Muscle layer of colon (tissue), 2 donors: Measurements from ENCODE around the gene RAB20.
"Not testable (repeated sequence)": the region's sequence is repeated elsewhere in the genome, so short reads cannot be mapped to it uniquely, and the experiment has no call there.

Experiments
- H3K27ac ChIP-seq: one replicate; pipeline ENCODE4 v1.7.0; 2013; ENCODE audit warnings: low read depth, mild to moderate bottlenecking, low read length, moderate library complexity
- H3K27me3 ChIP-seq, 2 donors: one replicate each; pipeline ENCODE4 v1.7.0; 2013; ENCODE audit warnings: low read length in 2 of 2, mild to moderate bottlenecking in 2 of 2; ENCODE audit not compliant: insufficient read depth in 2 of 2, control insufficient read depth in 1 of 2
- H3K36me3 ChIP-seq: one replicate; pipeline ENCODE4 v1.7.0; 2013; ENCODE audit warnings: mild to moderate bottlenecking, low read length; ENCODE audit not compliant: insufficient read depth
- H3K4me1 ChIP-seq: one replicate; pipeline ENCODE4 v1.7.0; 2013; ENCODE audit warnings: mild to moderate bottlenecking, low read length; ENCODE audit not compliant: insufficient read depth
- H3K4me3 ChIP-seq, 2 donors: one replicate each; pipeline ENCODE4 v1.7.0; 2013; ENCODE audit warnings: low read length in 2 of 2, low read depth in 1 of 2, mild to moderate bottlenecking in 1 of 2, moderate library complexity in 1 of 2
- H3K9ac ChIP-seq: one replicate; pipeline ENCODE4 v1.7.0; 2013; ENCODE audit warnings: low read length
- H3K9me3 ChIP-seq: one replicate; pipeline ENCODE4 v1.7.0; 2013; ENCODE audit warnings: mild to moderate bottlenecking, low read length
- donor health status: abdominal sarcoma.
- donor health status: Adenocarcinoma of cecum.

Gene RAB20

DNA sequence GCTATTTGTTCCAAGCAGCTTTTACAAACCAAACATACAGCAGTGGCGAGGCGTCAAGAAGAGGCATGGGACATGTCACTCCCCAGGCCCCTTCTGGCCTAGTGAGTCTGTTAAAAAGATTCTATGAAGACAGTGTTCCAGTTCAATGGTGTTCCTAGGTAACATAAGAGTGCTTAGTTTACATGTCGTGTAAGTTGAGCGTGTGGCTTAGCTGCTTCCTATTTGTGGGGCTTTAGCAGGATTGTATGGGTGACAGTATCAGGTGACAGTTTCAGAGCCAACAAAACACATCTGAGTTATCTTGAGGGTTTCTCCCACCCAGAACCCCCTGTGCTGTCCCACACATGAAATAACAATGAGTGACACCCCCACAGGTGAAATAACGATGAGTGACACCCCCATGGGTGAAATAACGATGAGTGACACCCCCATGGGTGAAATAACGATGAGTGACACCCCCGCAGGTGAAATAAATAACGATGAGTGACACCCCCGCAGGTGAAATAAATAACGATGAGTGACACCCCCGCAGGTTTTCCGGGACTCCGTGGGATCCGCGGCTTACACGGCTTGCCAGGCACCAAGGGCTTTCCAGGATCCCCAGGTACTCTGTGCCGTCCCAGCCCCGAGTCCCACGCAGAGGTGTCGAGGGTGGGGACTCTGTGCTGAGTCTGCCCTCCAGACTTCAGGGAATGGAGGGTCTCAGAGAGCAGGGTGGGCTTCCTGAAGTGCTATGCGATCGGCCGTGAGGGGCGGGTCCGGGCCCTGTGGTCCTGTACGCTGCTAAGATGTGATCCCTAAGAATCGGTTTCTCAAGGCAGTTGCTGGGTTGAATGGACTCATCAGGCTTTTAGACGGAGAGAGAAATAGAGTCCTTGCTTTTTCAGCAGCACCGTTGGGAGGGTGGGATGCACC lies 68.6 kb downstream of the RAB20 start:
- no peak overlapping the region for H3K27ac ChIP-seq
- H3K9me3 ChIP-seq, result no peaks in the 10 kb centered on the region
- peaks cover 97% of the 10 kb centered on the region for H3K36me3 ChIP-seq
- H3K9ac ChIP-seq, result no peak overlapping the region
- H3K4me1 ChIP-seq, result no peaks in the 10 kb centered on the region
- no peaks in the 10 kb centered on the region for H3K27me3 ChIP-seq
- H3K4me3 ChIP-seq, result no peak overlapping the region

DNA sequence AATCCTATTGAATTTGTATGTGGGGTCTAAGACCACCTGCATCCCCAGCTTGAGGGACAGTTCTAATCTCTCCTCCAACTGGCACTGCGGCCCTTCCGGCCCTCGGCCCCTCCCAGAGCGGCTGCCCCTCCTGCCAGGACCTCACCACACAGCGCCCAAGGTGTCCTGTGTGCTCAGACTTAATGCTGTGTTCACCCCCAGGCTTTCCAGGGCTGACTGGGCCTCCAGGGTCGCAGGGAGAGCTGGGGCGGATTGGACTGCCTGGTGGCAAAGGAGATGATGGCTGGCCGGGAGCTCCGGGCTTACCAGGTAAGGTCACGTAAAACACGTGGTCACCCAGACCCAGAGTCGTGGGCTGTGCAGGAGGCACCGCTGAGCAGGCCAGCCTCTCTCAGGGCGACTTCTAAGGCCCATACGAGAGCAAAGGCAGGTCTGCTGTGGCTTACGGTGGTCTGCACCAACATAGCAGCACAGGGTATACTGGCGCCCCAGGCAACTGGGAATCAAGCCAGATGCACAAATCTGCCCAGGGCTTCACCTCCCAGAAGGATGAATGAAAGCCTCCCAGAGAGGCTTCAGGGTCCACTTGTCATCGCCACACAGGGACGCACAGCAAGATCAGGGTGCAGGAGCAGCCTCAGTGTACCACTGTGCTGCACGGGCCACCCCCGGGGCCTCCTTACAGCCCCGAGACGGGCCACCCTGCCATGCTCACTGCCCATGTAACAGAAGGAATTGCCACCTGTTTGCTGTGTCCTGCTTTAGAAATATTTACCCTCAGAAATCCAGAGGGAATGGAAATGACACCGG lies 69.4 kb downstream of the RAB20 start:
- Histone ChIP-seq H3K27me3 (no peaks in the 10 kb centered on the region), H3K4me1 (no peaks in the 10 kb centered on the region), H3K4me3 (no peak overlapping the region), H3K9me3 (no peaks in the 10 kb centered on the region), H3K36me3 (peaks cover 95% of the 10 kb centered on the region), H3K9ac (no peak overlapping the region), H3K27ac (no peak overlapping the region)

DNA sequence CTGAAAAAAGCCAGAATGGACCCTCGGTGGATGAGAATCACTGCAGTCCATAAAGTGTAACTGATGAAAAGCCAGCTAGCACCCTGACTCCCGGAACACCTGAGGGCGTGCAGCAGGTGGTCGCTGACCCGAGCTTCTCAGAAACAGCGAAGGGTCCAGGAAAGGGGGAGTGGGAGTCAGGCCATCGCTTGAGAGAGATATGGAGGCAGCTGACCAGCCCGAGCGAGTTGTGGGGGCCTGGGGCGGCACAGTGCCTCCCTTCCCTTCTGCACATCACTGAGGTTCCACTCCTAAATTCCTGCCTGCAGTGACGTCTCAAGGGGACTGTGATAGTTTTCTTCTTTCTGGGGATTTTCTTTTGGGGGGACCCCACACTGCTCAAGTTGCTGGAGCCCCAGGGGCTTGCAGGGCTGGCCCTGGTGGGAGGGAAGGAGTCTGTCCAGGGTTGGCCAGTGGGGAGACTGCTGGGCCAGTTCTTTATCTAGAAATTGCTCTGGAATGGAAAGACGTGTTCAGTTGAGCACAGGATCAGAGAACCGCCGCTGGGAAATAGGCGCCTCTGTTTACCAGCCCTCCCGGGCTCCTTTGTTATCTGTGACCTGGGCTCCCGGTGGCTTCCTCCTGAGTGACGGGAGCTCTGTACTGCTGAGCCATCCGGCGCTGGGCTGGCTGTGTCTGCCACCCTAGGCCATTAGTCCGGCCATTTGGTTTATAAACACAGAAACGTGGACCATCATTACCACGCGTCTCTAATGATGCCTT lies 71.3 kb downstream of the RAB20 start:
- peaks cover 91% of the 10 kb centered on the region for H3K36me3 ChIP-seq
- no peaks in the 10 kb centered on the region for H3K27me3 ChIP-seq
- H3K27ac ChIP-seq, result no peak overlapping the region
- no peak overlapping the region for H3K9ac ChIP-seq
- H3K9me3 ChIP-seq, result no peaks in the 10 kb centered on the region
- H3K4me3 ChIP-seq, result no peak overlapping the region
- no peaks in the 10 kb centered on the region for H3K4me1 ChIP-seq

DNA sequence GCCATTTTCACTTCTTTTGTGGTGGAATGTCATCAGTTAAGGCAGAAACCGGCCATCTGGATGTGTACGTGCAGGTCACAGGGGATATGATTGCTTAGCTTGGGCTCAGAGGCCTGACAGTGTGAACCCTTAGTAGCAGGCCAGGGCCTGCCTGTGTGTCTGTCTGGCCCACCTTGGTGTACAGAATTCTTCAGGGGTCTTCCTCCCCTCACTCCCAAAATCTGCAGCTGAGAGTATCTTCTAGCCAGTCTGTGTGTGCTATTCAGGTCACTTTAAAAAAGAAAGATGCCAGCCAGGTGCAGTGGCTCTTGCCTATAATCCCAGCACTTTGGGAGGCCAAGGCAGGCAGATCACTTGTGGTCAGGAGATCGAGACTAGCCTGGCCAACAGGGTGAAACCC lies 74.6 kb downstream of the RAB20 start:
- not testable (repeated sequence) for H3K9me3 ChIP-seq

DNA sequence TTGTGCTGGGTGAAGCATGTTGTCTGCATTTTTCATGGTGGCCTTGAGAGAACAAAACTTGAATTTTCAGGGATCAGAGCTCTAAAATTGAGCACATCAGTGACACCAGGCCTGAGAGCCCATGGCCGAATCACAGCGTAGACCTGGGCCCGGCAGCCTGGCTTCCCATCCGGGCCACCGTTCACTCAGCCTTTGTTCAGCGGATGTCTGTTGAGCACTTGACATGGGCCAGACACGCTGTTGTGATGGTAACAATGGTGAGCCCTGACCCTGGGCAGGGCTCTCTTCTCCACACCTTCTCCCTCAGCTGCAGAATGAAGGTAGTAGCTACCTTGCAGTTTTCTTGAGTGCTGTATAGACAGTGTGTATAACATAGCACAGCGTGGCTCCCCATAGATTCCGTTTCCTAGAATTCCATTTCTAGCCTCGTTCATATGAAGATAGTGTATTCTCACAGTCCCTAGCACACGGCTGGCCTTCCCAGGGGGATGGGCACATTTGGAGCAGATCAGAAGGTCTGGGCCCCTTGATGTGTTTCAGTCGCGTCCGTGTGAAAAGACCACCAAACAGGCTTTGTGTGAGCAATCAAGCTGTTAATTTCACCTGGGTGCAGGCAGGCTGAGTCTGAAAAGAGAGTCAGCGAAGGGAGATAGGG lies 75.3 kb downstream of the RAB20 start:
- no peak overlapping the region for H3K4me3 ChIP-seq
- no peak overlapping the region for H3K9ac ChIP-seq
- H3K36me3 ChIP-seq, result peaks cover 89% of the 10 kb centered on the region
- H3K27ac ChIP-seq, result no peak overlapping the region
- H3K27me3 ChIP-seq, result no peaks in the 10 kb centered on the region
- no peaks in the 10 kb centered on the region for H3K4me1 ChIP-seq
- no peaks in the 10 kb centered on the region for H3K9me3 ChIP-seq

More for the DNA sequence above, 74.6 kb downstream of the RAB20 start:
- H3K9ac ChIP-seq, H3K4me3 ChIP-seq, H3K27ac ChIP-seq, H3K27me3 ChIP-seq, H3K4me1 ChIP-seq: not testable (repeated sequence)
- peaks cover 90% of the 10 kb centered on the region for H3K36me3 ChIP-seq

DNA sequence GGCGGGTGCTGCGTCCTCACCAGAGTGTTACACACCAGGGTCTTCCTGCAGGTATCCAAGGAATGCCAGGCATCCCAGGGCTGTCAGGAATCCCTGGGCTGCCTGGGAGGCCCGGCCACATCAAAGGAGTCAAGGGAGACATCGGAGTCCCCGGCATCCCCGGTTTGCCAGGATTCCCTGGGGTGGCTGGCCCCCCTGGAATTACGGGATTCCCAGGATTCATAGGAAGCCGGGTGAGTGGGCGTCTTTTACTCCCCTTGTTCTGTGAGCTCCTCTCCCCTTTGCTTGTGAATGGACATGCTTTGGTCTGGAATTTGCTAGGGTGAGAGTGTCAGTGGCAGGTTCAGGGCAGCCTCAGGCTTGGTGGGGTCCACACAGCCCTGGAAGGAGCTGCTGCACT lies 75.9 kb downstream of the RAB20 start:
- no peaks in the 10 kb centered on the region for H3K27me3 ChIP-seq
- no peaks in the 10 kb centered on the region for H3K9me3 ChIP-seq
- H3K4me3 ChIP-seq, result no peak overlapping the region
- H3K9ac ChIP-seq, result no peak overlapping the region
- H3K36me3 ChIP-seq, result peaks cover 85% of the 10 kb centered on the region
- no peaks in the 10 kb centered on the region for H3K4me1 ChIP-seq
- no peak overlapping the region for H3K27ac ChIP-seq

DNA sequence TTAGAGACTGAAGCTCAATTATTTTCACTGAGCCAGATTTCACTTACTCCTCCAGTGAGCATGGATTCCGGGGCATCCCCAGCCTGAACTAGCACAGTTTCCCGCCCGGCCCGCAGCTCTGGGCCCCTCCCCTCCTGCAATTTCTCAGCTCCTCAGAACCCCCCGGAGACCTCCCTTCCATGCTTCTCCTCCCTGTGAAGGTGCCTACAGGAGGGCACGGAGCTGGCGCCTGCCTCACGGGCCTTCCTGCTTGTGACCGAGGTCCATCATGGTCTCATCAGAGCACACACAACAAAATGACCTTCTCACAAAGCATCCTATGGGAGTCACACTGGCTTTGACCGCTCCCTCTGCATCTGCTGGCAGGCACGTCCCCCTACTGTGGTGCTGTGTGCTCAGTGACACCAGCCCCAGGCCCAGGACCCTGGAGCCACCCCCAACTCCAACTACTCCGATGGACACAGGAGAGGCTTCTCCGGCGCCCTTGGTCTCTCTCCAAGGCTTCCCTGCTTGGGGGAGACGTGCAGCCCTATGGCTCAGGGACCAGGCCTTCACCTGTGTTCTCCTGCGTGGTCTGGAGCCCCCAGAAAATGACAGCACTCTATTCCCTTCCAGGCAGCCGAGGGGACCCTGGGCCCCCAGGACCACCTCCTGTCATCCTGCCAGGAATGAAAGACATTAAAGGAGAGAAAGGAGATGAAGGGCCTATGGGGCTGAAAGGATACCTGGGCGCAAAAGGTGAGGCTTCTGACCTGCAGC lies 77.1 kb downstream of the RAB20 start:
- no peaks in the 10 kb centered on the region for H3K9me3 ChIP-seq
- H3K9ac ChIP-seq, result no peak overlapping the region
- no peaks in the 10 kb centered on the region for H3K27me3 ChIP-seq
- peaks cover 85% of the 10 kb centered on the region for H3K36me3 ChIP-seq
- no peak overlapping the region for H3K4me3 ChIP-seq
- H3K4me1 ChIP-seq, result no peaks in the 10 kb centered on the region
- no peak overlapping the region for H3K27ac ChIP-seq

DNA sequence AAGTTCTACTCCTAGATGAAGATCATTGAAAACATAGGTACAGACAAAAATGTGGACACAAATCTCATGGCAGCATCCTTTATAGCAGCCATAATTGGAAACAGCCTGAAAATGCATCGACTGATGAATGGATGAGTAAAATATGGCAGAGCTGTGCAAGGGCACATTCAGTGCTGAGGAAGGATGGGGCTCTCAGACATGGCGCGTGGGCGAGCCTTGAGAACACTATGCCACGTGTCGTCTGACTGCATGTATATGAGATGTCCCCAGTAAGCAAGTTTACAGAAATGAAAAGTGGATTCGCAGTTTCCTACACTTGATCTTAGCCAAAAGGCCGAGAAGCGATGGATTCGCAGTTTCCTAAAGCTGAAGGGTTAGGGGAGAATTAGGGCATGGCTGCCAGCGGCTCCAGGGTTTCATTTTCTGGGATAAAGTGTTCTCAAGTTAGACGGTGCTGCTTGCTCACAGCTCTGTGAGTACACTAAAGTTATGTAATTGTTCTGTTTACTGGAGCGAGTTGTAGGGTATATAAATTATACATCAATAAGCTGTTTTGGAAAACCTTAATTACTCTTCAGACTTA lies 78.0 kb downstream of the RAB20 start:
- Histone ChIP-seq H3K27me3 (no peaks in the 10 kb centered on the region), H3K4me1 (no peaks in the 10 kb centered on the region), H3K27ac (no peak overlapping the region), H3K9me3 (no peaks in the 10 kb centered on the region), H3K36me3 (peaks cover 84% of the 10 kb centered on the region), H3K9ac (no peak overlapping the region), H3K4me3 (no peak overlapping the region)

DNA sequence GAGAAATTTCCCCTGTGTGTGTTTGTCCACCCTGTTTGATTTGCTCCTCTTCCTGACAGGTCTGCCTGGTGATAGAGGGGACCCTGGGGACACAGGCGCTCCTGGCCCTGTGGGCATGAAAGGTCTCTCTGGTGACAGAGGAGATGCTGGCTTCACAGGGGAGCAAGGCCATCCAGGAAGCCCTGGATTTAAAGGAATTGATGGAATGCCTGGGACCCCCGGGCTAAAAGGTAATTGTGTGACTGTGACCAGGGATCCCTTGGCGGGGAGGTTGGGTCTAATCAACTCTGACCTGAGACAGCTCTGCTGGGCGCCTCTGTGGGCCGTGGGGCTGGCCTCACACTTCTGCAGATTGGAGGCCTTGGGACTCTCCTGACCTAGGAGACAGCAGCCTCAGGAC lies 81.4 kb downstream of the RAB20 start:
- Histone ChIP-seq H3K9ac (no peak overlapping the region), H3K4me1 (peaks cover 7% of the 10 kb centered on the region), H3K9me3 (no peaks in the 10 kb centered on the region), H3K36me3 (peaks cover 90% of the 10 kb centered on the region), H3K27me3 (no peaks in the 10 kb centered on the region), H3K27ac (no peak overlapping the region), H3K4me3 (no peak overlapping the region)

DNA sequence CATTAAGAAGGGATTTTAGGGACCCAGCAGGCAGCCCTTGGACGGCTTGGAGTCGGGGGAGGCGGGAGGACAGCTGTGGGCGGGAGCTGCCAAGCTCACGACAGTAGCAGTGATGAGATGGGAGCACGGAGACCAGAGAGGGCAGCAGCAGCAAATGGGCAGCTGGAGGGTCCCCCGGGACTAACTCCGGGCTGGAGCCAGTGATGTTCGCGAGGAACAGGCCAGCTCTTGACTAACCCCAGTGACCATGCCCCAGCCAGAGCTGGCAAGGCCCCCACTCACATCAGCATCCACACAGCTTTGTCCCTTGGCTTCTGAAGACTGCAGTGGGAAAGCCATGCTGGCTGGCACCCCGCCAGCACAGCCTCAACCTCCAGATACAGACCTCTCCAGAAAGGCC lies 81.9 kb downstream of the RAB20 start:
- Histone ChIP-seq H3K4me1 (peaks cover 7% of the 10 kb centered on the region), H3K36me3 (peaks cover 92% of the 10 kb centered on the region), H3K9me3 (no peaks in the 10 kb centered on the region), H3K9ac (no peak overlapping the region), H3K27me3 (no peaks in the 10 kb centered on the region), H3K27ac (no peak overlapping the region), H3K4me3 (no peak overlapping the region)
